GM19043 (cell line): ENCODE data around the gene ZBED4.

Experiments used
- ATAC-seq: cut with Tn5 transposase; IDR thresholded peaks from one replicate; pipeline ENCODE4 v1.9.1; 2021; ENCODE audit warnings: low read depth; ENCODE audit not compliant: unreplicated experiment

The ZBED4 gene

GRCh38 chr22:49877642-49878041 is 24.0 kb downstream of the ZBED4 start:
- ATAC-seq, result no peak

- no peak for ATAC-seq
Observed at GRCh38 chr22:49878206-49878605, 24.6 kb downstream of the ZBED4 start.

GRCh38 chr22:49879871-49880270 is 26.2 kb downstream of the ZBED4 start:
- no peak for ATAC-seq

GRCh38 chr22:49880281-49880680 is 26.6 kb downstream of the ZBED4 start:
- ATAC-seq, result no peak

- no peak for ATAC-seq
Observed at GRCh38 chr22:49881856-49882255, 28.2 kb downstream of the ZBED4 start.

GRCh38 chr22:49882519-49883293 is 29.1 kb downstream of the ZBED4 start:
- ATAC-seq, result no peak

GRCh38 chr22:49883294-49883640 is 29.6 kb downstream of the ZBED4 start:
- ATAC-seq, result no peak

- ATAC-seq, result no peak
Observed at GRCh38 chr22:49884075-49884474, 30.4 kb downstream of the ZBED4 start.

- no peak for ATAC-seq
Observed at GRCh38 chr22:49884503-49885260, 31.0 kb downstream of the ZBED4 start.

GRCh38 chr22:49885281-49885680 is 31.6 kb downstream of the ZBED4 start:
- no peak for ATAC-seq

- ATAC-seq, result no peak
Observed at GRCh38 chr22:49885881-49886280, 32.2 kb downstream of the ZBED4 start.

- ATAC-seq, result no peak
Observed at GRCh38 chr22:49886346-49887063, 32.9 kb downstream of the ZBED4 start.

- ATAC-seq, result no peak
Observed at GRCh38 chr22:49887064-49887451, 33.4 kb downstream of the ZBED4 start.

- ATAC-seq, result no peak
Observed at GRCh38 chr22:49887702-49888101, 34.1 kb downstream of the ZBED4 start.

- no peak for ATAC-seq
Observed at GRCh38 chr22:49889071-49889470, 35.4 kb downstream of the ZBED4 start.

GRCh38 chr22:49892226-49892899 is 38.7 kb downstream of the ZBED4 start:
- no peak for ATAC-seq

- ATAC-seq, result no peak
Observed at GRCh38 chr22:49893025-49893424, 39.4 kb downstream of the ZBED4 start.

GRCh38 chr22:49894322-49895054 is 40.8 kb downstream of the ZBED4 start:
- no peak for ATAC-seq

- no peak for ATAC-seq
Observed at GRCh38 chr22:49896201-49896600, 42.6 kb downstream of the ZBED4 start.

- no peak for ATAC-seq
Observed at GRCh38 chr22:49897015-49897684, 43.5 kb downstream of the ZBED4 start.
